A673 (cell line): ENCODE measurements around the gene RTN4RL2. TPM values are rescaled to one million over a fixed set of nuclear protein-coding genes. Genes with fewer than 3 reads are reported as not detected.

Experiments
- BruUV-seq: library from RNA; stranded (reverse); fragments of 400-500 nt; replicated peaks from 2 replicates; lab custom pipeline; 2021; lab: Mats Ljungman, UMichigan
- CTCF ChIA-PET: fragments of 300-600 bp; sonication (Branson Sonifier 250); formaldehyde crosslinking; loops from one replicate; lab custom pipeline; 2022; ENCODE audit warnings: antibody characterized with exemption; lab: Charles Lee
- POLR2A ChIA-PET: fragments of 300-600 bp; sonication (Branson Sonifier 250); formaldehyde crosslinking; loops from one replicate; lab custom pipeline; 2022; ENCODE audit warnings: antibody characterized with exemption; ENCODE audit not compliant: low non-redundant PET; lab: Charles Lee
- DNase-seq: peaks from one replicate; pipeline ENCODE4 v3.0.0-alpha.2; 2015; ENCODE audit warnings: low spot score
- H3K27ac ChIP-seq: fragments of 200-600 bp; sonication (generic); 2 replicates; pipeline ENCODE4 v1.5.1; 2016; ENCODE audit warnings: mixed run types, low read depth, mild to moderate bottlenecking, mixed read lengths, antibody characterized with exemption, low read length; ENCODE audit not compliant: poor library complexity, severe bottlenecking
- H3K27me3 ChIP-seq: fragments of 200-600 bp; sonication (generic); replicated peaks from 2 replicates; pipeline ENCODE4 v1.6.1; 2017; ENCODE audit warnings: mixed run types, low read depth, mild to moderate bottlenecking, mixed read lengths, antibody characterized with exemption, low read length; ENCODE audit not compliant: insufficient read depth, poor library complexity
- H3K36me3 ChIP-seq: fragments of 200-600 bp; sonication (generic); 2 replicates; pipeline ENCODE4 v1.6.1; 2016; ENCODE audit warnings: mixed run types, mild to moderate bottlenecking, mixed read lengths, antibody characterized with exemption, low read length; ENCODE audit not compliant: insufficient read depth, poor library complexity, severe bottlenecking
- H3K4me1 ChIP-seq: fragments of 200-600 bp; sonication (generic); 2 replicates; pipeline ENCODE4 v1.6.1; 2017; ENCODE audit warnings: mixed run types, mild to moderate bottlenecking, mixed read lengths, antibody characterized with exemption, low read length; ENCODE audit not compliant: insufficient read depth, poor library complexity, severe bottlenecking
- H3K4me3 ChIP-seq: fragments of 200-600 bp; sonication (generic); 2 replicates; pipeline ENCODE4 v1.5.1; 2016; ENCODE audit warnings: low read depth, mixed run types, mild to moderate bottlenecking, mixed read lengths, low read length; ENCODE audit not compliant: poor library complexity, severe bottlenecking
- H3K9me3 ChIP-seq: fragments of 200-600 bp; sonication (generic); 2 replicates; pipeline ENCODE4 v1.6.1; 2016; ENCODE audit warnings: mixed run types, low read depth, mild to moderate bottlenecking, mixed read lengths, antibody characterized with exemption, low read length; ENCODE audit not compliant: poor library complexity, severe bottlenecking
- CTCF ChIP-seq: fragments of 300-800, 200-600 bp; sonication (generic); conservative IDR thresholded peaks from 2 replicates; pipeline ENCODE4 v1.5.1; 2017; ENCODE audit warnings: low read depth, mild to moderate bottlenecking, antibody characterized with exemption, low read length, moderate library complexity, mixed read lengths
- EZH2 ChIP-seq: fragments of 200-600 bp; sonication (generic); IDR thresholded peaks from 2 replicates; pipeline ENCODE4 v1.6.1; 2017; ENCODE audit warnings: borderline replicate concordance, low read depth, mild to moderate bottlenecking, mixed read lengths, antibody characterized with exemption, low read length; ENCODE audit not compliant: poor library complexity, severe bottlenecking
- intact Hi-C: fragments of 100-400 bp; cut with micrococcal nuclease; formaldehyde crosslinking; loops from one replicate; pipeline ENCODE4 v1.10.0; 2022; ENCODE audit not compliant: unreplicated experiment
- total RNA-seq: library from RNA; stranded (reverse); gene quantifications from 2 replicates; pipeline ENCODE4 v1.2.3, GENCODE V29; 2021

The RTN4RL2 gene
- total RNA-seq, 1 experiment from 2014 or later, result 5.2 TPM

- no TSS peak for BruUV-seq
- Histone ChIP-seq H3K36me3 (no peaks in the 10 kb centered on the region), H3K27me3 (peaks cover 20% of the 10 kb centered on the region), H3K4me3 (no peak overlapping the region), H3K27ac (no peak overlapping the region), H3K4me1 (peaks cover 25% of the 10 kb centered on the region), H3K9me3 (no peaks in the 10 kb centered on the region)
- no peak for TF ChIP-seq EZH2
- no peak for TF ChIP-seq CTCF
- intact Hi-C loops, result no loop called here
- POLR2A ChIA-PET, result no interaction called here
- CTCF ChIA-PET, result no interaction called here
- no peak for DNase-seq
These were observed 2.3 kb downstream of the RTN4RL2 start for GRCh38 chr11:57462597-57462996.

GRCh38 chr11:57463671-57464538, 3.6 kb downstream of the RTN4RL2 start:
- Histone ChIP-seq H3K4me3 (no peak overlapping the region), H3K9me3 (no peaks in the 10 kb centered on the region), H3K27me3 (peaks cover 12% of the 10 kb centered on the region), H3K36me3 (no peaks in the 10 kb centered on the region), H3K4me1 (peaks cover 14% of the 10 kb centered on the region), H3K27ac (no peak overlapping the region)
- no TSS peak for BruUV-seq
- POLR2A ChIA-PET, result no interaction called here
- TF ChIP-seq EZH2, result no peak
- no peak for TF ChIP-seq CTCF
- no peak for DNase-seq
- CTCF ChIA-PET, result no interaction called here
- intact Hi-C loops, result no loop called here

- BruUV-seq, result no TSS peak
- Histone ChIP-seq H3K4me1 (peaks cover 7% of the 10 kb centered on the region), H3K27ac (no peak overlapping the region), H3K27me3 (peaks cover 4% of the 10 kb centered on the region), H3K9me3 (no peaks in the 10 kb centered on the region), H3K36me3 (no peaks in the 10 kb centered on the region), H3K4me3 (no peak overlapping the region)
- TF ChIP-seq EZH2, result no peak
- TF ChIP-seq CTCF, result no peak
- ChIA-PET POLR2A (no interaction called here), CTCF (no interaction called here)
- intact Hi-C loops, result no loop called here
- DNase-seq, result no peak
These were observed 4.3 kb downstream of the RTN4RL2 start for GRCh38 chr11:57464539-57465181.
